A549 (cell line): ENCODE data around the gene SIM2.

Experiments
- BHLHE40 ChIP-seq: IDR thresholded peaks from 2 replicates; pipeline ENCODE4 v1.6.1; 2012; ENCODE audit warnings: low read depth, low read length, inconsistent platforms
- CHD2 ChIP-seq: fragments of 150-350 bp; IDR thresholded peaks from 2 replicates; pipeline ENCODE4 v1.6.1; 2014; ENCODE audit warnings: low read length; ENCODE audit not compliant: partially characterized antibody
- CTCF ChIP-seq: fragments of >200 bp; sonication (Bioruptor Twin); formaldehyde crosslinking; IDR thresholded peaks from 3 replicates; pipeline ENCODE4 v1.5.1; 2016
- HOXB13 ChIP-seq: fragments of 250-450 bp; sonication (Bioruptor Pico); IDR thresholded peaks from 2 replicates; pipeline ENCODE4 v1.5.0; 2020; ENCODE audit warnings: low read depth, mild to moderate bottlenecking, moderate library complexity
- KDM1A ChIP-seq: fragments of 200-600 bp; sonication (generic); IDR thresholded peaks from 2 replicates; pipeline ENCODE4 v1.6.1; 2016; ENCODE audit warnings: low read depth, mild to moderate bottlenecking
- MAX ChIP-seq: IDR thresholded peaks from 2 replicates; pipeline ENCODE4 v1.6.1; 2012
- NFE2L2 ChIP-seq: fragments of 150-350 bp; conservative IDR thresholded peaks from 2 replicates; pipeline ENCODE4 v1.6.1; 2014; ENCODE audit warnings: low read length
- POLR2A ChIP-seq: IDR thresholded peaks from 2 replicates; pipeline ENCODE4 v1.6.1; 2012; ENCODE audit warnings: mild to moderate bottlenecking, low read length
- RAD21 ChIP-seq, 2 experiments: fragments of >200 bp in 1 of 2; sonication (Bioruptor Twin) in 1 of 2; formaldehyde crosslinking in 1 of 2; IDR thresholded peaks in 1 of 2; conservative IDR thresholded peaks in 1 of 2; 2 replicates in 1 of 2; 3 replicates in 1 of 2; pipeline ENCODE4 v1.6.1; 2012 to 2018; ENCODE audit warnings: inconsistent platforms in 1 of 2
- RNF2 ChIP-seq: fragments of 200-600 bp; sonication (generic); IDR thresholded peaks from 2 replicates; pipeline ENCODE4 v1.6.1; 2016; ENCODE audit warnings: low read depth, mild to moderate bottlenecking, antibody characterized with exemption, moderate library complexity, borderline replicate concordance
- ZC3H11A ChIP-seq: fragments of 450-650 bp; IDR thresholded peaks from 2 replicates; pipeline ENCODE4 v1.6.1; 2014; ENCODE audit warnings: antibody characterized with exemption, mild to moderate bottlenecking

- no peak for TF ChIP-seq POLR2A
- TF ChIP-seq RNF2, result no peak
- no peak for TF ChIP-seq CTCF
- TF ChIP-seq HOXB13, result no peak
- no peak for TF ChIP-seq ZC3H11A
- no peak for TF ChIP-seq RAD21 (conservative IDR thresholded peaks at IDR 0.05 in 1 of 2, IDR thresholded peaks at IDR 0.05 in 1 of 2)
- no peak for TF ChIP-seq KDM1A
- TF ChIP-seq CHD2, result no peak
- TF ChIP-seq NFE2L2, result no peak
- no peak for TF ChIP-seq MAX
- no peak for TF ChIP-seq BHLHE40
Observed at GRCh38 chr21:36796070-36796469, 97.2 kb downstream of the SIM2 start.
